GM12874 (cell line): ENCODE results near the gene CAMKMT.

Experiments used
- CTCF ChIP-seq: IDR thresholded peaks from 2 replicates; pipeline ENCODE4 v1.5.1; 2011; ENCODE audit warnings: low read depth, mild to moderate bottlenecking, control low read depth, low read length, moderate library complexity; ENCODE audit not compliant: insufficient read depth

CAMKMT gene

GRCh38 chr2:44459739-44460138 is 98.0 kb downstream of the CAMKMT start:
- TF ChIP-seq CTCF = no peak

DNA sequence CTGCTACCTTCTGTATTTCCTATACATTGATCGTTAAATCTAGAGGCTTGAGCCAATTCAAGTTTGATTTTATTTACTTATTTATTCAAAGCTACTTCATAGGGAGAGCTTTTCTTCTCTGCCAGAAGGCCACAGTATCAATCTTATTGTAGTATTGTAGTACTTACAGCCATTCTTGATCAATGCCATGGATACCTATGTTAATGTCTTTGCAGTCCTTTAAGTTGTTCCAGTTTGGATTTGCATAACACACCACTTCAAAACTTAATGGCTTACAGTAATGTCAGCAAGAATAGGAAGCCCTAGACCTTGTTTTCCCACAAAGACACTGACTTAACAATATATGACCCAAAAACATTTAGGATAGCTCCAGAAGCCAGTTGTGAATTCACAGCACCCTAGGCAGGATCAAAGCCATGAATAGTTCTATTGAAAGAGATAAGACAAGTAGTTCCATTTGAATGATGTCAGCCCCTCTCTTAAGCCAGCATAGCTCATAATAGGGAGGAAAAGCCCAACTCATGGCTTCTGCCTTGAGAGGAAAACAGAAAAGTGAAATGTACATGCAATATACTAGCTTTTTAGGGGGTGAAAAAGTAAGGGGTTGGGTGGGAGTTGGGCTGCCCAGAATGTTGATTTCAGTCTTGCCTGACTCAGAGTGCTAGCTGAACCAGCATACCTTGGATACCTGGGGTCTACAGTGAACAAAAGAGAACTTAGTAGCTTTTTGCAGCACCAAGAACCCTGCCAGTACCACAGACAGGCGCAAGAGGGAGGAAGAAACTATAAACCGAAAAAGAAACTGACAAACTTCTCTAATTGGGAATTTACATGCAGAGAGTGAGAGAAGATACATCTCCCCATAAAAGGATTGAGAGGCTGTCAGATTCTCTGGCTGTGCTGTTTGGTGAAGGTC is 101.4 kb downstream of the CAMKMT start:
- no peak for TF ChIP-seq CTCF

DNA sequence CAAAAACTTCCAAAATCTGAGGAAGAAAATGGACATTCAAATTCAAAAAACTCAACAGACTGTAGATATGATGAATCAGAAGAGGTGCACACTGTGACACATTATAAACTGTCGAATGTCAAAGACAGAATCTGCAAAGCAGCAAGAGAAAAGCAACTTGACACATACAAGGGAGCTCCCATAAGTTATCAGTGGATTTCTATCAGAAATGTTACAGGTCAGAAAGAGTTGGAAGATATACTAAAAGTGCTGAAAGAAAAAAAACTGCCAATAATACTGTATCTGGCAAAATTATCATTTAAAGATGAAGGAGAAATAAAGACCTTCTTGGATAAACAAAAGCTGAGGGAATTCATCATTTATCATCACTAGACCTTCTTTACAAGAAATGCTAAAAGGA is 102.7 kb downstream of the CAMKMT start:
- TF ChIP-seq CTCF = no peak

DNA sequence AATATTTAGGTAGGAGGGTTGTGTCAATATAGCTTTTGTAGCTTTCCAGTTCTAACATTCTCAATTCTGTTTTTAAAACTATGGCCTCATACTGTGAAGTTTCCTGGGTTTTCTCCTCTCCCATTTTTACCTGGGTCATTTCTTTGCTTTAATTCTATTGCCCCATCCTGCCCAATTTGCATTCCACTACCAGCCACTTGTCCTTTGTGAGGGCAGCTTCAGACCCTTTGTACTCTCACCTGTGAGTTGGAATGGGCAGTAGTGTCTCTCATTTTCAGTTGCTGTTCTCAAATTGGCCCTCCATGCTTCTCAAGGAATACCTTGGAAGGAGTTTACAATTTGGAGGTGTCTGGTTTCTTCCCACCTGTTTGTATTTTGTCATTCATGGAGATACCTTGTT is 108.4 kb downstream of the CAMKMT start:
- TF ChIP-seq CTCF = no peak

GRCh38 chr2:44477657-44478414 is 116.1 kb downstream of the CAMKMT start:
- TF ChIP-seq CTCF = no peak

- TF ChIP-seq CTCF = peak; percentile 91
Observed at GRCh38 chr2:44479127-44479887, 117.6 kb downstream of the CAMKMT start.

DNA sequence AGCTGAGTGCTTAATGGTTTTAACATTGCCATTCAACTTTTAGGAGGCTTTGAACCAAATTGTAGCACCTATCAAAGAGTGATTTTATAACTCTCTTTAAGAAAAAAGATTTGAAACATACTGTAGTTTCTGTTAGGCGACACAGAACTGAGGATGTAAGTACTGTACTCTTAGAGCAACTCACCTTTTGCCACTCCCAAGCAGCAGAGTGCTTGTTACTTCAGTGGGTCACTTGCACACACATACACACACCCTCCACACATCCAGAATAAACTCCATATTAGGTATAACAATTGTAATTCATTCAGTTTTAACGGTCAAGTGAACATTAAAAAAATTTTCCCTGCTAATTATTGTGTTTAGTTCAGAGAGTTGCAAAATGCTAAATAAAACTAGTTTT is 118.3 kb downstream of the CAMKMT start:
- no peak for TF ChIP-seq CTCF
